ENCODE results near the gene E2F4. TPM values are rescaled to one million over a fixed set of nuclear protein-coding genes. Genes with fewer than 3 reads are reported as not detected.

The E2F4 gene
- total RNA-seq, 1 experiment from 2014 or later: 86.2 TPM

DNA sequence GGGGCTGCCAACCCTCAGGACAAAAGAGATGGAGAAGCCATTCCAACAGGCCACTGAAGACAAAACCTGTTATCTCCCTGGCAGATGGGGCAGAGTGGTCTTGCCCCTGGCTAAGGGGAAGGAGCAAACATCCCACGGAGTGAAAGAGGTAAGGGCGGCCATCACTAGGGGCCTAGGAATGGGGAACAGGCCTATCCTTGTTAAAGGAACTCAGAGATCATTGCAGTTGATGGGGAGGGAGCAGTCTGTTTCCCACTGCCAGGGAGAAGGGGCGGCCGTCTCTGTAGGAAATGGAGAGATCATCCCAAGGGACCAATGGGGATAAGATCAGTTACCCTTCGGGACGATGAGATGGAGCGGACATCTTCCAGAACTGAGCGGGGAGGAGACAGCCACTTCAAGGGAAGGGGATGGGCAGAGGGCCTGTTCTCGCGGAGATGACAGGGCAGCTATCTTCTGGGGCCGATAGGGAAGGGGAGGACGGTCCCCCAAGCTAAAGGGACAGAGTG is 34.4 kb downstream of the E2F4 start:
- Histone ChIP-seq H3K4me1 (ENCODE audit: insufficient read depth, low read length) (peaks cover 12% of the 10 kb centered on the region; the same call in 1 of the 2 replicates), H3K27me3 (ENCODE audit: low read length) (no peaks in the 10 kb centered on the region), H3K4me2 (ENCODE audit: low read length) (peak overlapping the region; percentile 84), H3K9ac (ENCODE audit: low read length) (peak overlapping the region; percentile 94), H3K9me3 (ENCODE audit: low read length) (no peaks in the 10 kb centered on the region), H4K20me1 (ENCODE audit: low read length) (no peaks in the 10 kb centered on the region), H3K4me3 (ENCODE audit: low read length) (peak overlapping the region; percentile 100), H3K79me2 (ENCODE audit: low read length) (peaks cover 19% of the 10 kb centered on the region), H2AFZ (ENCODE audit: low read length) (peak overlapping the region; percentile 88), H3K9me2 (replicated peaks; ENCODE audit: low read length) (no peaks in the 10 kb centered on the region), H3K27ac (ENCODE audit: low read length) (no peak overlapping the region), H3K36me3 (ENCODE audit: low read depth, low read length) (peaks cover 11% of the 10 kb centered on the region; the same call in 1 of the 2 replicates), H3F3A (ENCODE audit: low read length, unreplicated experiment) (no peaks in the 10 kb centered on the region)
- CTCF ChIA-PET: interaction anchor here (1.3 to 1.7 kb wide), 2 partner anchors 18 to 28 kb away, joined by 5 to 9 read pairs; partner anchors contain the start of gene ELMO3
- intact Hi-C loops (cut with micrococcal nuclease): no loop called here
- POLR2A ChIA-PET (ENCODE audit: unreplicated experiment): interaction anchor here (0.5 to 0.9 kb wide), 6 partner anchors 8 to 337 kb away, joined by 3 to 5 read pairs (median 3); partner anchors contain the start of gene FHOD1
- TF ChIP-seq EZH2phosphoT487 (IDR thresholded peaks at IDR 0.05; ENCODE audit: borderline replicate concordance, low read length) (no peak), EZH2 (IDR thresholded peaks at IDR 0.05; ENCODE audit: low read length, unreplicated experiment) (no peak)
- TF ChIP-seq, protein P1, sequence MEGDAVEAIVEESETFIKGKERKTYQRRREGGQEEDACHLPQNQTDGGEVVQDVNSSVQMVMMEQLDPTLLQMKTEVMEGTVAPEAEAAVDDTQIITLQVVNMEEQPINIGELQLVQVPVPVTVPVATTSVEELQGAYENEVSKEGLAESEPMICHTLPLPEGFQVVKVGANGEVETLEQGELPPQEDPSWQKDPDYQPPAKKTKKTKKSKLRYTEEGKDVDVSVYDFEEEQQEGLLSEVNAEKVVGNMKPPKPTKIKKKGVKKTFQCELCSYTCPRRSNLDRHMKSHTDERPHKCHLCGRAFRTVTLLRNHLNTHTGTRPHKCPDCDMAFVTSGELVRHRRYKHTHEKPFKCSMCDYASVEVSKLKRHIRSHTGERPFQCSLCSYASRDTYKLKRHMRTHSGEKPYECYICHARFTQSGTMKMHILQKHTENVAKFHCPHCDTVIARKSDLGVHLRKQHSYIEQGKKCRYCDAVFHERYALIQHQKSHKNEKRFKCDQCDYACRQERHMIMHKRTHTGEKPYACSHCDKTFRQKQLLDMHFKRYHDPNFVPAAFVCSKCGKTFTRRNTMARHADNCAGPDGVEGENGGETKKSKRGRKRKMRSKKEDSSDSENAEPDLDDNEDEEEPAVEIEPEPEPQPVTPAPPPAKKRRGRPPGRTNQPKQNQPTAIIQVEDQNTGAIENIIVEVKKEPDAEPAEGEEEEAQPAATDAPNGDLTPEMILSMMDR (conservative IDR thresholded peaks at IDR 0.05; ENCODE audit: low read depth, low read length): no peak
- BruUV-seq (replicated peaks): TSS peak; percentile 57
- DNase-seq (no peak), ATAC-seq (no peak)

DNA sequence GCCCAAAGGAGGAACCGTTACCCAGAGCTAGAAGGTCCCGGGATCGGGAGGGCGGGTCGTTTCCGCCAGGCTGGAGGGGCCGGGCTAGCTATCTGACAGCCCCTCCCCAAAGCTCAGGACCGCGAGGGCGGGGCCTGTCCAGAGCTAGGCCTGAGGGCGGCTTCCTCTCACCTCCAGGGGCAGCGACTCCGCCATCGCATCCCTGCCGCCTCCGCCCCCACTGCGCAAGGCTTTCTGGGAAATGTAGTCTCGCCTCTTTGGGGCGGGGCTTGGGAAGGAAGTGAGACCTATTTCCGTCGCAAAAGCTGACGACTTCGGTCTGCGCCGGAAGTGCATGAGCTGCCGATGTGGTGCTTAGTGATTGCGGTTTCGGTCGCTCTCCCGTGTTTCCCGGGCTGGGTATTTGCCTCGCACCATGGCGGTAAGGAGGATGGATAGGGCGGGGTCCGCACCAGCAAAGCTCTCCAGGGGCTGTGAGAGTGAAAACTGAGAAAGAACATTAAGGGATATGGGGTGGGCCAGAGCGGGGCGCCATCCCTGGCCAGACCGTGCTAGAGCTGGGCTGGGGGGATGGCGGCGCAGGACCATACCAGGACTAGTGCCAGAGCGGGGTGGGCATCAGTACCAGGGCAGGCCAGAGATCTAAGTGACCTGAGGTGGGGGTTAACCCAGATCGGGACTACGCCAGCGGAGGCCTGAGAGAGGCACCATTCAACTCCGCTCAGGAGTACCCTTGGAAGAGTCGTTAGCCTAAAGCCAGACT is 35.0 kb downstream of the E2F4 start, which contains the start of gene TMEM208:
TSS of gene TMEM208 (plus strand) at position 327 of the 763 bp plus-strand sequence. CDS start at position 416, 89 bp downstream.
- Histone ChIP-seq H4K20me1 (ENCODE audit: low read length) (no peaks in the 10 kb centered on the region), H3K4me2 (ENCODE audit: low read length) (peak within 1 kb of the TSS; percentile 84), H3K4me3 (ENCODE audit: low read length) (peak within 1 kb of the TSS; percentile 100), H3K27ac (ENCODE audit: low read length) (peak within 1 kb of the TSS; percentile 58), H3K36me3 (ENCODE audit: low read depth, low read length) (peaks cover 18% of the 10 kb centered on the region; the same call in 1 of the 2 replicates), H3K79me2 (ENCODE audit: low read length) (peaks cover 19% of the 10 kb centered on the region), H3F3A (ENCODE audit: low read length, unreplicated experiment) (no peaks in the 10 kb centered on the region), H3K27me3 (ENCODE audit: low read length) (no peaks in the 10 kb centered on the region), H3K4me1 (ENCODE audit: insufficient read depth, low read length) (peaks cover 12% of the 10 kb centered on the region; the same call in 1 of the 2 replicates), H3K9me3 (ENCODE audit: low read length) (no peaks in the 10 kb centered on the region), H3K9ac (ENCODE audit: low read length) (peak within 1 kb of the TSS; percentile 94), H3K9me2 (replicated peaks; ENCODE audit: low read length) (no peaks in the 10 kb centered on the region), H2AFZ (ENCODE audit: low read length) (peak within 1 kb of the TSS; percentile 88)
- no peak for TF ChIP-seq EZH2phosphoT487 (IDR thresholded peaks at IDR 0.05; ENCODE audit: borderline replicate concordance, low read length)
- TF ChIP-seq, protein P1 (conservative IDR thresholded peaks at IDR 0.05; ENCODE audit: low read depth, low read length): peak; percentile 31; the same call in 1 of the 2 replicates
- peak; percentile 97 for DNase-seq
- CTCF ChIA-PET: interaction anchor here (1.3 to 1.7 kb wide), 2 partner anchors 17 to 29 kb away, joined by 5 to 9 read pairs; partner anchors contain the start of gene ELMO3
- ATAC-seq: peak; percentile 92
- intact Hi-C loops (cut with micrococcal nuclease): no loop called here
- POLR2A ChIA-PET (ENCODE audit: unreplicated experiment): interaction anchor here (0.6 to 0.9 kb wide), 6 partner anchors 19 to 336 kb away, joined by 3 to 4 read pairs (median 3); partner anchors contain the start of gene FHOD1
- BruUV-seq (replicated peaks): TSS peak; percentile 66
